ENCODE data around the gene OR10H1. TPM values are rescaled to one million over a fixed set of nuclear protein-coding genes. Genes with fewer than 3 reads are reported as not detected.
"Not testable (repeated sequence)": the region's sequence is repeated elsewhere in the genome, so short reads cannot be mapped to it uniquely, and the experiment has no call there.

The OR10H1 gene
- total RNA-seq, 1 experiment from 2014 or later: not detected

DNA sequence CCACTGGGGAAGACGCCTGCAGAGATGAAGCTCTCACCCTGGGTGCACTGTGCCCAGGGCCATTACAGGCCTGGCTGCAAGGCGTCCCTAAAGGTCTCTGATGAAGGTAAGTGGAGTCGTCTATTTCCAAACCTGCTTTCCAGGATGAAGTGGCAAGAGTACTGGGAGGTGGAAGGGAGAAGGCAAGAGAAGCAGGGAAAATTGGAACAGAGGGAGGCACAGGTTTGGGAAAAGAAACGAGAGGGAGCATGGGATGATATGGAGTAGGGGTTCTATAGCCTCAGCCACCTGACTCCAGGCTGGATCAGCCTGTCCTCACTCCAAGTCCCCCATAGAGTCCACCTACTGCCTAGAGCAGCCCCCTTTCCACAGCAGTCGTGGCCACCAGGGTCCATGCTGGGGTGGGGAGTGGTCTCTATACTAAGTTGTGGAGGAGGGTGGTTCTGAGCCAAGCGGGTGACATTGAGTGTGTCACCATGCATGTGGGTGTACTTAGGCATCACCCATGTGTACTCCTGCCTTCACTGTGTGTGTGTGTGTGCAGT lies 27.8 kb downstream of the OR10H1 start, which contains the start of gene OR10H5:
TSS of gene OR10H5 (plus strand) at position 51 of the 545 bp plus-strand sequence. CDS start 6,388 bp downstream, outside the sequence.
- Mint-ChIP-seq H3K27me3 (ENCODE audit: low read depth) (peaks cover 17% of the 10 kb centered on the region), H3K36me3 (peaks cover 46% of the 10 kb centered on the region), H3K4me1 (no peaks in the 10 kb centered on the region), H3K9me3 (peaks cover 65% of the 10 kb centered on the region), H3K27ac (no peak within 1 kb of the TSS), H3K4me3 (no peak within 1 kb of the TSS)
- TF ChIP-seq EMX1 (CRISPR knock-in tag; IDR thresholded peaks at IDR 0.05) (no peak), JUN (CRISPR knock-in tag; IDR thresholded peaks at IDR 0.05) (no peak), MXD4 (CRISPR knock-in tag; IDR thresholded peaks at IDR 0.05; ENCODE audit: borderline replicate concordance) (no peak), SMAD3 (CRISPR knock-in tag; IDR thresholded peaks at IDR 0.05; ENCODE audit: borderline replicate concordance) (no peak), ZNF232 (CRISPR knock-in tag; IDR thresholded peaks at IDR 0.05) (no peak), GTF2I (CRISPR knock-in tag; conservative IDR thresholded peaks at IDR 0.05) (no peak)
- TF ChIP-seq, protein P1, sequence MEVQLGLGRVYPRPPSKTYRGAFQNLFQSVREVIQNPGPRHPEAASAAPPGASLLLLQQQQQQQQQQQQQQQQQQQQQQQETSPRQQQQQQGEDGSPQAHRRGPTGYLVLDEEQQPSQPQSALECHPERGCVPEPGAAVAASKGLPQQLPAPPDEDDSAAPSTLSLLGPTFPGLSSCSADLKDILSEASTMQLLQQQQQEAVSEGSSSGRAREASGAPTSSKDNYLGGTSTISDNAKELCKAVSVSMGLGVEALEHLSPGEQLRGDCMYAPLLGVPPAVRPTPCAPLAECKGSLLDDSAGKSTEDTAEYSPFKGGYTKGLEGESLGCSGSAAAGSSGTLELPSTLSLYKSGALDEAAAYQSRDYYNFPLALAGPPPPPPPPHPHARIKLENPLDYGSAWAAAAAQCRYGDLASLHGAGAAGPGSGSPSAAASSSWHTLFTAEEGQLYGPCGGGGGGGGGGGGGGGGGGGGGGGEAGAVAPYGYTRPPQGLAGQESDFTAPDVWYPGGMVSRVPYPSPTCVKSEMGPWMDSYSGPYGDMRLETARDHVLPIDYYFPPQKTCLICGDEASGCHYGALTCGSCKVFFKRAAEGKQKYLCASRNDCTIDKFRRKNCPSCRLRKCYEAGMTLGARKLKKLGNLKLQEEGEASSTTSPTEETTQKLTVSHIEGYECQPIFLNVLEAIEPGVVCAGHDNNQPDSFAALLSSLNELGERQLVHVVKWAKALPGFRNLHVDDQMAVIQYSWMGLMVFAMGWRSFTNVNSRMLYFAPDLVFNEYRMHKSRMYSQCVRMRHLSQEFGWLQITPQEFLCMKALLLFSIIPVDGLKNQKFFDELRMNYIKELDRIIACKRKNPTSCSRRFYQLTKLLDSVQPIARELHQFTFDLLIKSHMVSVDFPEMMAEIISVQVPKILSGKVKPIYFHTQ (CRISPR knock-in tag; IDR thresholded peaks at IDR 0.05): no peak
- TF ChIP-seq, protein P2, sequence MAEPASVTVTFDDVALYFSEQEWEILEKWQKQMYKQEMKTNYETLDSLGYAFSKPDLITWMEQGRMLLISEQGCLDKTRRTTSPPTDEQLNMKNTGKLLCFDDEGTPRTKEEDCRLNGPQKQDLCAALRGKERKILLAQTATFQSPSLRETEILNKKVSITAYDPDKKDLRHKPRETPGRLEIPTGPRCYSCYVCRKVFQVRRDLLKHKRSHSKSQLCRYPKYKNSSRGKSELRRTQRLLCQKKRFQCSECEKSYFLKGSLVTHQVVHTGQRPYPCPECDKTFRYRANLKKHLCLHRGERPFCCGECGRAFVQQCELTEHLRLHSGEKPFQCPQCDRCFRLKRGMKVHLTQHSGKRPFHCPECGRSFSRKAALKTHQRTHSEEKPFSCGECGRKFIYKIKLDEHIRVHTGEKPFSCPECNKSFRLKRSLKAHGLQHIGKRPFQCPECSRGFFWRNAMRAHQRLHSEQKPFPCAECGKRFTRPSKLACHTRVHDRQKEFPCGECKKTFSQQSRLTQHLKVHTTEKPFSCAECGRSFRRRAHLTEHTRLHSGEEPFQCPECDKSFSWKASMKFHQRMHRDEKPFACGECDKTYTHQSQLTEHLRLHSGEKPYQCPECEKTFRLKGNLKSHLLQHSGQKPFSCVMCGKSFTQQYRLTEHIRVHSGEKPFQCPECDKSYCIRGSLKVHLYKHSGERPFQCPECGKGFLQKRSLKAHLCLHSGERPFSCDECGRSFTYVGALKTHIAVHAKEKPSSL (CRISPR knock-in tag; conservative IDR thresholded peaks at IDR 0.05): no peak
- TF ChIP-seq, protein P3, sequence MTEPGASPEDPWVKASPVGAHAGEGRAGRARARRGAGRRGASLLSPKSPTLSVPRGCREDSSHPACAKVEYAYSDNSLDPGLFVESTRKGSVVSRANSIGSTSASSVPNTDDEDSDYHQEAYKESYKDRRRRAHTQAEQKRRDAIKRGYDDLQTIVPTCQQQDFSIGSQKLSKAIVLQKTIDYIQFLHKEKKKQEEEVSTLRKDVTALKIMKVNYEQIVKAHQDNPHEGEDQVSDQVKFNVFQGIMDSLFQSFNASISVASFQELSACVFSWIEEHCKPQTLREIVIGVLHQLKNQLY (CRISPR knock-in tag; IDR thresholded peaks at IDR 0.05): no peak
- TF ChIP-seq, protein P4, sequence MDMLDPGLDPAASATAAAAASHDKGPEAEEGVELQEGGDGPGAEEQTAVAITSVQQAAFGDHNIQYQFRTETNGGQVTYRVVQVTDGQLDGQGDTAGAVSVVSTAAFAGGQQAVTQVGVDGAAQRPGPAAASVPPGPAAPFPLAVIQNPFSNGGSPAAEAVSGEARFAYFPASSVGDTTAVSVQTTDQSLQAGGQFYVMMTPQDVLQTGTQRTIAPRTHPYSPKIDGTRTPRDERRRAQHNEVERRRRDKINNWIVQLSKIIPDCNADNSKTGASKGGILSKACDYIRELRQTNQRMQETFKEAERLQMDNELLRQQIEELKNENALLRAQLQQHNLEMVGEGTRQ (CRISPR knock-in tag; IDR thresholded peaks at IDR 0.05): no peak
- TF ChIP-seq, protein P5, sequence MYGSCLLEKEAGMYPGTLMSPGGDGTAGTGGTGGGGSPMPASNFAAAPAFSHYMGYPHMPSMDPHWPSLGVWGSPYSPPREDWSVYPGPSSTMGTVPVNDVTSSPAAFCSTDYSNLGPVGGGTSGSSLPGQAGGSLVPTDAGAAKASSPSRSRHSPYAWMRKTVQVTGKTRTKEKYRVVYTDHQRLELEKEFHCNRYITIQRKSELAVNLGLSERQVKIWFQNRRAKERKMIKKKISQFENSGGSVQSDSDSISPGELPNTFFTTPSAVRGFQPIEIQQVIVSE (CRISPR knock-in tag; IDR thresholded peaks at IDR 0.05; ENCODE audit: borderline replicate concordance): no peak
- TF ChIP-seq, protein P6, sequence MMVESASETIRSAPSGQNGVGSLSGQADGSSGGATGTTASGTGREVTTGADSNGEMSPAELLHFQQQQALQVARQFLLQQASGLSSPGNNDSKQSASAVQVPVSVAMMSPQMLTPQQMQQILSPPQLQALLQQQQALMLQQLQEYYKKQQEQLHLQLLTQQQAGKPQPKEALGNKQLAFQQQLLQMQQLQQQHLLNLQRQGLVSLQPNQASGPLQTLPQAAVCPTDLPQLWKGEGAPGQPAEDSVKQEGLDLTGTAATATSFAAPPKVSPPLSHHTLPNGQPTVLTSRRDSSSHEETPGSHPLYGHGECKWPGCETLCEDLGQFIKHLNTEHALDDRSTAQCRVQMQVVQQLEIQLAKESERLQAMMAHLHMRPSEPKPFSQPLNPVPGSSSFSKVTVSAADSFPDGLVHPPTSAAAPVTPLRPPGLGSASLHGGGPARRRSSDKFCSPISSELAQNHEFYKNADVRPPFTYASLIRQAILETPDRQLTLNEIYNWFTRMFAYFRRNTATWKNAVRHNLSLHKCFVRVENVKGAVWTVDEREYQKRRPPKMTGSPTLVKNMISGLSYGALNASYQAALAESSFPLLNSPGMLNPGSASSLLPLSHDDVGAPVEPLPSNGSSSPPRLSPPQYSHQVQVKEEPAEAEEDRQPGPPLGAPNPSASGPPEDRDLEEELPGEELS (CRISPR knock-in tag; IDR thresholded peaks at IDR 0.05): no peak
- CTCF ChIA-PET: no interaction called here
- POLR2A ChIA-PET: no interaction called here
- DNase-seq (ENCODE audit: low spot score) (no peak), ATAC-seq (no peak)

DNA sequence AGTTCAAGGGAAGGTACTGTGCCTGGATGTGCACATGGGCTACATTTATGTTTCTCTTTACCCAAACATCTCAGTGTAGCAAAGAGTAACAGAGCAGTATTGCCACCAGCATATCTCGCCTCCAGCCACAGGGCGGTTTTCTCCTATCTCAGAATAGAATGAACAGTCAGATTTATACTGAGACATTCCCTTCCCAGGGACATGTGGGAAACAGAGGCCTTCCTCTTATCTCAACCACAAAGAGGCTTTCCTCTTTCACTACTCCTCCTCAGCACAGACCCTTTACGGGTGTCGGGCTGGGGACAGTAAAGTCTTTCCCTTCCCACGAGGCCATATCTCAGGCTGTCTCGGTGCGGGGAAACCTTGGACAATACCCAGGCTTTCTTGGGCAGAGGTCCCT lies 32.6 kb downstream of the OR10H1 start:
- H3K4me3 Mint-ChIP-seq; POLR2A ChIA-PET; H3K4me1 Mint-ChIP-seq; DNase-seq (ENCODE audit: low spot score); ATAC-seq; CTCF ChIA-PET; H3K27ac Mint-ChIP-seq: not testable (repeated sequence)
- peaks cover 52% of the 10 kb centered on the region for H3K9me3 Mint-ChIP-seq
- peaks cover 16% of the 10 kb centered on the region for H3K27me3 Mint-ChIP-seq (ENCODE audit: low read depth)
- peaks cover 38% of the 10 kb centered on the region for H3K36me3 Mint-ChIP-seq

DNA sequence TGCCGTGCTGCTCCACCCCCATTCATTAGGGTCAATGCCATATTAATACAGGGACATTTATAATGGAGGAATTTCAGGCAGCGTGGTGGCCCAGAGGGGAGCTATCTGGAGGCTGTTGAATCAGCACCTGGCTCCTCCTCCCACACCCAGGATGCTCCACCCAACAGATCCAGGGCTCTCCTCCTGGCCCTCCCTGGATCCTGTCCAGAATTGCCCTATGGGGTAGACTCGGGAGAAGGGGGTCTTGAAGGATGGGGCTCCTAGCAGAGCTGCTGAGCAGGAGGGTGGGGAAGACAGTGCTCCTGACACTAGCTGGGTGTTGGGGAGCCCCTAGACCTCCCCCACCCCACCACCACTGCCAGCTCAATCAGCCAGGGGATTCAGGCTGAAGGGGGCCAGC lies 33.3 kb downstream of the OR10H1 start:
- Mint-ChIP-seq H3K4me3 (no peak overlapping the region), H3K4me1 (no peaks in the 10 kb centered on the region), H3K9me3 (peaks cover 52% of the 10 kb centered on the region), H3K27me3 (ENCODE audit: low read depth) (peaks cover 15% of the 10 kb centered on the region), H3K27ac (no peak overlapping the region), H3K36me3 (peaks cover 38% of the 10 kb centered on the region)
- POLR2A ChIA-PET: no interaction called here
- CTCF ChIA-PET: no interaction called here
- no peak for DNase-seq (ENCODE audit: low spot score)
- ATAC-seq: no peak
- TF ChIP-seq CREB1 (CRISPR knock-in tag; IDR thresholded peaks at IDR 0.05): no peak
- TF ChIP-seq, protein P1 (CRISPR knock-in tag; IDR thresholded peaks at IDR 0.05): no peak
- TF ChIP-seq, protein P7, sequence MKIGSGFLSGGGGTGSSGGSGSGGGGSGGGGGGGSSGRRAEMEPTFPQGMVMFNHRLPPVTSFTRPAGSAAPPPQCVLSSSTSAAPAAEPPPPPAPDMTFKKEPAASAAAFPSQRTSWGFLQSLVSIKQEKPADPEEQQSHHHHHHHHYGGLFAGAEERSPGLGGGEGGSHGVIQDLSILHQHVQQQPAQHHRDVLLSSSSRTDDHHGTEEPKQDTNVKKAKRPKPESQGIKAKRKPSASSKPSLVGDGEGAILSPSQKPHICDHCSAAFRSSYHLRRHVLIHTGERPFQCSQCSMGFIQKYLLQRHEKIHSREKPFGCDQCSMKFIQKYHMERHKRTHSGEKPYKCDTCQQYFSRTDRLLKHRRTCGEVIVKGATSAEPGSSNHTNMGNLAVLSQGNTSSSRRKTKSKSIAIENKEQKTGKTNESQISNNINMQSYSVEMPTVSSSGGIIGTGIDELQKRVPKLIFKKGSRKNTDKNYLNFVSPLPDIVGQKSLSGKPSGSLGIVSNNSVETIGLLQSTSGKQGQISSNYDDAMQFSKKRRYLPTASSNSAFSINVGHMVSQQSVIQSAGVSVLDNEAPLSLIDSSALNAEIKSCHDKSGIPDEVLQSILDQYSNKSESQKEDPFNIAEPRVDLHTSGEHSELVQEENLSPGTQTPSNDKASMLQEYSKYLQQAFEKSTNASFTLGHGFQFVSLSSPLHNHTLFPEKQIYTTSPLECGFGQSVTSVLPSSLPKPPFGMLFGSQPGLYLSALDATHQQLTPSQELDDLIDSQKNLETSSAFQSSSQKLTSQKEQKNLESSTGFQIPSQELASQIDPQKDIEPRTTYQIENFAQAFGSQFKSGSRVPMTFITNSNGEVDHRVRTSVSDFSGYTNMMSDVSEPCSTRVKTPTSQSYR (CRISPR knock-in tag; IDR thresholded peaks at IDR 0.05): no peak
